GM18526 (cell line): ENCODE results near the gene ODAD3.

Source experiments
- POLR2A ChIP-seq: IDR thresholded peaks from 3 replicates; pipeline ENCODE4 v1.6.1; 2011; ENCODE audit not compliant: insufficient read length; ENCODE audit errors: extremely low read depth

Gene ODAD3

GRCh38 chr19:11375143-11375948, 59.6 kb downstream of the ODAD3 start:
- TF ChIP-seq POLR2A, result peak; percentile 48

- TF ChIP-seq POLR2A, result peak; percentile 62
Observed at GRCh38 chr19:11374433-11375142, 60.3 kb downstream of the ODAD3 start, which contains the start of gene SWSAP1. SWSAP1 (plus strand) TSS chr19:11374666; CDS start chr19:11374681, 15 bp downstream.

- TF ChIP-seq POLR2A, result no peak
Observed at GRCh38 chr19:11373885-11374432, 61.0 kb downstream of the ODAD3 start.

GRCh38 chr19:11373166-11373884, 61.6 kb downstream of the ODAD3 start:
- no peak for TF ChIP-seq POLR2A

- TF ChIP-seq POLR2A, result no peak
Observed at GRCh38 chr19:11370744-11371143, 64.2 kb downstream of the ODAD3 start.
